ENCODE results near the gene FCRL6. TPM values are rescaled to one million over a fixed set of nuclear protein-coding genes. Genes with fewer than 3 reads are reported as not detected.
A peak's percentile ranks its signal among the peaks of the same experiment; 100 is the strongest.

The FCRL6 gene, protein sequence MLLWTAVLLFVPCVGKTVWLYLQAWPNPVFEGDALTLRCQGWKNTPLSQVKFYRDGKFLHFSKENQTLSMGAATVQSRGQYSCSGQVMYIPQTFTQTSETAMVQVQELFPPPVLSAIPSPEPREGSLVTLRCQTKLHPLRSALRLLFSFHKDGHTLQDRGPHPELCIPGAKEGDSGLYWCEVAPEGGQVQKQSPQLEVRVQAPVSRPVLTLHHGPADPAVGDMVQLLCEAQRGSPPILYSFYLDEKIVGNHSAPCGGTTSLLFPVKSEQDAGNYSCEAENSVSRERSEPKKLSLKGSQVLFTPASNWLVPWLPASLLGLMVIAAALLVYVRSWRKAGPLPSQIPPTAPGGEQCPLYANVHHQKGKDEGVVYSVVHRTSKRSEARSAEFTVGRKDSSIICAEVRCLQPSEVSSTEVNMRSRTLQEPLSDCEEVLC
- total RNA-seq (10 to 100 TPM in 1 of 5 experiments, 1 to 10 TPM in 1, under 1 TPM in 3; 0.27 to 41.4 (median 0.51) TPM), polyA plus RNA-seq (under 1 TPM; 0.15 to 0.43 TPM), total RNA-seq (not detected)

DNA sequence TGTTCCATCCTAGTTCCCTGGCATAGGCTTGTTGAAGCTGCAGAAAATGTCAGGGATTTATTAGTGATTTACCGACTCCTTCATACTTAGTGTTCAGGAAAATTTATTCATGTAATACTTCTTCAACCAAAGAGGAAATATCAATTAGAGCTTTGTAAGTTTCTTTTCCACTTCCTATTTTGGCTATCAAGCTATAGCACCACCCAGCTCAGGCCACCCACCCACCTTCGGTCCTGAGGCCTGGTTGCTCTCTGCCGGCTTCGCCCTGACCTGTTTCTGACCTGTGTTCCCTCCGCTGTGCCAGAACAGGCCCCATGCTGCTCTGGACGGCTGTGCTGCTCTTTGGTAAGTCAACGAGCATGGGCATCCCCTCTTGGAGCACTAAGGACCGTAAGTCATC lies at the start of gene FCRL6:
Gene FCRL6 (plus strand): TSS at position 250 of the 400 bp plus-strand sequence. CDS start 65 bp downstream, at position 315.
- H3K27me3 Mint-ChIP-seq = peaks cover 0 to 76% (median 1%) of the 10 kb centered on the region in 5 donors
- POLR2A ChIA-PET = interaction anchor here (1.4 kb wide), 1 partner anchor 71 kb away, joined by 3 read pairs; no protein-coding TSS in a partner anchor
- H3K4me1 ChIP-seq (ENCODE audit: control insufficient read depth in 2 of 2, insufficient read depth in 2 of 2, low read length in 2 of 2) = peaks cover 8 to 78% of the 10 kb centered on the region in 2 donors
- ATAC-seq = no peak
- peak within 1 kb of the TSS in 2 of 9 donors; percentile 29 to 76 for H3K27ac Mint-ChIP-seq
- no peak within 1 kb of the TSS for H3K27ac ChIP-seq (ENCODE audit: low read depth, low read length)
- H3K9me3 ChIP-seq (ENCODE audit: control insufficient read depth in 2 of 3, low read length in 3 of 3) = no peaks in the 10 kb centered on the region
- CTCF ChIA-PET = interaction anchor here (1.0 to 12.2 kb wide), 3 partner anchors 13 to 204 kb away, joined by 3 to 226 read pairs (median 3); no protein-coding TSS in a partner anchor
- no peak within 1 kb of the TSS for H3K4me3 ChIP-seq (ENCODE audit: low read length)
- DNase-seq = no peak
- no peaks in the 10 kb centered on the region for H3K36me3 ChIP-seq (ENCODE audit: control insufficient read depth in 2 of 3, insufficient read depth in 3 of 3, low read length in 3 of 3)
- peaks cover 13 to 30% (median 16%) of the 10 kb centered on the region in 7 donors for H3K4me1 Mint-ChIP-seq
- H3K36me3 Mint-ChIP-seq = no peaks in the 10 kb centered on the region
- H3K27me3 ChIP-seq (ENCODE audit: control insufficient read depth in 2 of 2, insufficient read depth in 2 of 2, low read length in 2 of 2) = no peaks in the 10 kb centered on the region
- H3K4me3 Mint-ChIP-seq = peak within 1 kb of the TSS in 2 of 10 donors; percentile 56 to 63
- H3K9me3 Mint-ChIP-seq = peaks cover 0 to 3% (median 0%) of the 10 kb centered on the region in 11 donors
- intact Hi-C loops (cut with micrococcal nuclease) = no loop called here

DNA sequence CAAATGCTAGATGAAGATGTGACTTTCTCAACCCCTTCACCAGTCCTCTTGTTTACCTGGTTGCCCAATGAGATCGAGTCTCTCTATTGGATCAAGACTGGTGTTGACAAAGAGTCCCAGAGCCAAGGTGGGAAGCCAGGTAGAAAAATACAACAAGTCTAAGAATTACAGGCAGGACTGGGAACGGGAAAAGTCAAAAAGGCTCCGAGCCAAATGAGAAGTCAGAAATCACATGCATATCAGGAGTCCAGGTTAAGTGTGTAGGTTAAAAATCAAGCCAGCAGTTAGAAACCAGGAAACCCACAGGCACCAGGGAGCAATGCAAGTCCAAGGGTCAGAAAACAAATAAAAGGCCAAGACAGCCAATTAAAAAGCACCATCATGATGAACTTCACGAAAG lies 48.8 kb upstream of the FCRL6 start:
- Mint-ChIP-seq H3K27me3 (peaks cover 0 to 8% (median 5%) of the 10 kb centered on the region in 5 donors), H3K4me1 (peaks cover 0 to 2% (median 0%) of the 10 kb centered on the region in 7 donors), H3K36me3 (no peaks in the 10 kb centered on the region), H3K4me3 (no peak overlapping the region), H3K9me3 (no peaks in the 10 kb centered on the region), H3K27ac (no peak overlapping the region)
- no peak overlapping the region for H3K4me3 ChIP-seq (ENCODE audit: low read length)
- CTCF ChIA-PET = no interaction called here
- no peaks in the 10 kb centered on the region for H3K4me1 ChIP-seq (ENCODE audit: control insufficient read depth in 2 of 2, insufficient read depth in 2 of 2, low read length in 2 of 2)
- no peak overlapping the region for H3K27ac ChIP-seq (ENCODE audit: low read depth, low read length)
- ATAC-seq = no peak
- H3K36me3 ChIP-seq (ENCODE audit: control insufficient read depth in 2 of 3, insufficient read depth in 3 of 3, low read length in 3 of 3) = no peaks in the 10 kb centered on the region
- no peaks in the 10 kb centered on the region for H3K9me3 ChIP-seq (ENCODE audit: control insufficient read depth in 2 of 3, low read length in 3 of 3)
- POLR2A ChIA-PET = no interaction called here
- intact Hi-C loops (cut with micrococcal nuclease) = no loop called here
- DNase-seq = no peak
- no peaks in the 10 kb centered on the region for H3K27me3 ChIP-seq (ENCODE audit: control insufficient read depth in 2 of 2, insufficient read depth in 2 of 2, low read length in 2 of 2)

DNA sequence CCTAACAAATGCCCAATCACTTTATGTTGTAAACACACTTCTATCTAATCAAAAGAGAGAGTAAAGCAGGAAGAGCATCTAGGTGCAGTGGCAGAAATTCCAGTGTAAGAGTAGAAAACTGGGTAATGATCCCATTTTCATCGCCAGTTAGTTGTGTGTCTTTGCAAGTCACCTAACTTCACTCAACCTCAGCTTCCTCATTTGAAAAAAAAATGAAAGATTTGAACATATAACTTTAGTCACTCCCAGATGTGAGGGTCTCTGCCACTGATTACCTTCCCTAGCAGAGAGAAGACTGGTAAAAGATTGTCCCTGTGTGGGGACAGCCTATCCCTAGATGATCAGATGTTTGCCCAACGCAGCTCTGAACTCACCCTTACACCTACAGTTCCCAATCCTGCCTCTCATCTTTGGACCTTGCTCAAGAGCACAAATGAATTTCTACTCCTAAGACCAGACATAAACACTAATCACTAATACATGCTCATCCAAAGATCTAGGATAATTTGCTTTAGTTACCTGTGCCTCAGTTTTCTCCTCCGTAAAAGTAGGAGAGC lies 46.6 kb upstream of the FCRL6 start:
- no peaks in the 10 kb centered on the region for H3K36me3 Mint-ChIP-seq
- no peak overlapping the region for H3K4me3 Mint-ChIP-seq
- Histone ChIP-seq H3K9me3 (ENCODE audit: control insufficient read depth in 2 of 3, low read length in 3 of 3) (no peaks in the 10 kb centered on the region), H3K27ac (ENCODE audit: low read depth, low read length) (no peak overlapping the region), H3K36me3 (ENCODE audit: control insufficient read depth in 2 of 3, insufficient read depth in 3 of 3, low read length in 3 of 3) (no peaks in the 10 kb centered on the region), H3K4me3 (ENCODE audit: low read length) (no peak overlapping the region), H3K4me1 (ENCODE audit: control insufficient read depth in 2 of 2, insufficient read depth in 2 of 2, low read length in 2 of 2) (no peaks in the 10 kb centered on the region), H3K27me3 (ENCODE audit: control insufficient read depth in 2 of 2, insufficient read depth in 2 of 2, low read length in 2 of 2) (no peaks in the 10 kb centered on the region)
- ChIA-PET POLR2A (no interaction called here), CTCF (no interaction called here)
- DNase-seq (no peak), ATAC-seq (no peak)
- H3K27ac Mint-ChIP-seq = no peak overlapping the region
- H3K27me3 Mint-ChIP-seq = peaks cover 0 to 8% (median 5%) of the 10 kb centered on the region in 5 donors
- no peaks in the 10 kb centered on the region for H3K9me3 Mint-ChIP-seq
- H3K4me1 Mint-ChIP-seq = peaks cover 0 to 2% (median 0%) of the 10 kb centered on the region in 7 donors
- intact Hi-C loops (cut with micrococcal nuclease) = no loop called here

DNA sequence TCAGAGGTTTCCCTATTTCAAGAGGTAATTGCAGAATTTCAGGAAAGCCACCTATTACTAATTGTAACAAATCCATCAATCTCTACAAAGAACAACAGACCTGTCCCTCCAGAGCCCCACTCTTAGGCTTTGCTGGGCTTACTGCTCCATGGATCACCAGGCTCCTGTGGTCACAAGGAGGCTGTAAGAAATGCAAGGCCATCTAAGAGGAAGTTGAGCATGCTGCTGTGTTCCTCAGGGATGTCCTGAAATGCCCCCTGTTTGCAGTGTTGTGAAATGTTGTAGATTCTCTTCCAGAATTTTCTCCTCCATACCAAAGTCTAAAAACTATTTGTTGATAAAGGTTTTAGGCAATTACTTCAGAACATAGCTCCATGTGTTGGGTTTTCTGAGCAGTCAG lies 45.8 kb upstream of the FCRL6 start:
- intact Hi-C loops (cut with micrococcal nuclease) = no loop called here

DNA sequence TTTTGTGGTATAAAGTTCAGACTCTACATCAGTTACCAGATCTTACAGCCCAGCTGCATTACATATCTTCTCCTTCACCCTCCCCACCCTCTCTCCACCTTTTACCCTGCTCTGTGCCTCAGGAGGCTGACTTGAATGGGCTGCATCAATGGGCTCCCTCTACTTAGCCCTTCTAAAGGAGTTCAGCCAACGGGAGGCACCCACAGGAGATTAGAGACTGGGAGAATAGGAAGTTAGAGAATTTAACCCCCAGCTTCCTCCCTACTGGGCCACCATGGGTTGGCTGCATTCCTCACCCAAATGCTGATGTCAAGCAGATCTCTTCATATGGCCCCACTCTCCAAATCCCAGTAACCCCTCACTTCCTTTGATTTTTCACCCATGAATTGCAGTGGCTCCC lies 38.5 kb upstream of the FCRL6 start:
- no peaks in the 10 kb centered on the region for H3K36me3 ChIP-seq (ENCODE audit: control insufficient read depth in 2 of 3, insufficient read depth in 3 of 3, low read length in 3 of 3)
- no peak for ATAC-seq
- H3K4me3 Mint-ChIP-seq = no peak overlapping the region
- H3K27ac Mint-ChIP-seq = no peak overlapping the region
- H3K4me1 Mint-ChIP-seq = no peaks in the 10 kb centered on the region
- peaks cover 0 to 3% (median 0%) of the 10 kb centered on the region in 11 donors for H3K9me3 Mint-ChIP-seq
- H3K9me3 ChIP-seq (ENCODE audit: control insufficient read depth in 2 of 3, low read length in 3 of 3) = no peaks in the 10 kb centered on the region
- peaks cover 0 to 28% (median 14%) of the 10 kb centered on the region in 5 donors for H3K27me3 Mint-ChIP-seq
- no peak for DNase-seq
- intact Hi-C loops (cut with micrococcal nuclease) = no loop called here
- no peak overlapping the region for H3K4me3 ChIP-seq (ENCODE audit: low read length)
- no peaks in the 10 kb centered on the region for H3K27me3 ChIP-seq (ENCODE audit: control insufficient read depth in 2 of 2, insufficient read depth in 2 of 2, low read length in 2 of 2)
- H3K4me1 ChIP-seq (ENCODE audit: control insufficient read depth in 2 of 2, insufficient read depth in 2 of 2, low read length in 2 of 2) = no peaks in the 10 kb centered on the region
- POLR2A ChIA-PET = no interaction called here
- no peaks in the 10 kb centered on the region for H3K36me3 Mint-ChIP-seq
- H3K27ac ChIP-seq (ENCODE audit: low read depth, low read length) = no peak overlapping the region
- CTCF ChIA-PET = interaction anchor here (0.6 kb wide), 1 partner anchor 34 kb away, joined by 3 read pairs; no protein-coding TSS in a partner anchor

More for the DNA sequence above, 45.8 kb upstream of the FCRL6 start:
- Histone ChIP-seq H3K27me3 (ENCODE audit: control insufficient read depth in 2 of 2, insufficient read depth in 2 of 2, low read length in 2 of 2) (no peaks in the 10 kb centered on the region), H3K4me3 (ENCODE audit: low read length) (no peak overlapping the region), H3K27ac (ENCODE audit: low read depth, low read length) (no peak overlapping the region), H3K36me3 (ENCODE audit: control insufficient read depth in 2 of 3, insufficient read depth in 3 of 3, low read length in 3 of 3) (no peaks in the 10 kb centered on the region), H3K4me1 (ENCODE audit: control insufficient read depth in 2 of 2, insufficient read depth in 2 of 2, low read length in 2 of 2) (no peaks in the 10 kb centered on the region), H3K9me3 (ENCODE audit: control insufficient read depth in 2 of 3, low read length in 3 of 3) (no peaks in the 10 kb centered on the region)
- peaks cover 0 to 3% (median 0%) of the 10 kb centered on the region in 11 donors for H3K9me3 Mint-ChIP-seq
- DNase-seq = no peak
- H3K27ac Mint-ChIP-seq = no peak overlapping the region
- peaks cover 0 to 10% (median 4%) of the 10 kb centered on the region in 5 donors for H3K27me3 Mint-ChIP-seq
- ChIA-PET POLR2A (no interaction called here), CTCF (no interaction called here)
- no peak for ATAC-seq
- H3K4me1 Mint-ChIP-seq = peaks cover 0 to 2% (median 0%) of the 10 kb centered on the region in 7 donors
- no peak overlapping the region for H3K4me3 Mint-ChIP-seq
- H3K36me3 Mint-ChIP-seq = no peaks in the 10 kb centered on the region

DNA sequence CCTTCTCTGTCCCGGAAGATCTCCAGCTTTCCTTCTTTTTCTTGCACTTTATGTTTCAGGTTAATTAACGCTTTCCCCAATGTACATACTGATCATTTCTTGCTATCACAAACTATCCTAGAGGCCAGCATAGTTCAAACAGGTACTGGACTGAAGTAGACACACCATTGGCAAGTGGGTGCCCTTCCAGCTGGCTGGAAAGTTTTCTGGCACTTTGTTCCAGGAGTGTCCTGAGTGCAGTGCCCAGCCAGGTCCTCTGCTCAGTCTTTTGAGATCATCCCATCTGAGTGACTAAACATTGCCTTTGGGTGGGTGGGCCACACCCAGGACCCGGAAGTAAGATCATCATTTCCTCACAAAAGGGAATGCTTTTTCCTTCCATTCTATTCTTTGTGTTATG lies 36.4 kb upstream of the FCRL6 start:
- H3K9me3 Mint-ChIP-seq = peaks cover 0 to 3% (median 0%) of the 10 kb centered on the region in 11 donors
- POLR2A ChIA-PET = no interaction called here
- H3K27me3 ChIP-seq (ENCODE audit: control insufficient read depth in 2 of 2, insufficient read depth in 2 of 2, low read length in 2 of 2) = no peaks in the 10 kb centered on the region
- no peaks in the 10 kb centered on the region for H3K9me3 ChIP-seq (ENCODE audit: control insufficient read depth in 2 of 3, low read length in 3 of 3)
- intact Hi-C loops (cut with micrococcal nuclease) = no loop called here
- H3K4me3 Mint-ChIP-seq = no peak overlapping the region
- ATAC-seq (no peak), DNase-seq (no peak)
- no peaks in the 10 kb centered on the region for H3K4me1 ChIP-seq (ENCODE audit: control insufficient read depth in 2 of 2, insufficient read depth in 2 of 2, low read length in 2 of 2)
- H3K27ac ChIP-seq (ENCODE audit: low read depth, low read length) = no peak overlapping the region
- H3K4me1 Mint-ChIP-seq = no peaks in the 10 kb centered on the region
- peaks cover 0 to 31% (median 14%) of the 10 kb centered on the region in 5 donors for H3K27me3 Mint-ChIP-seq
- no peaks in the 10 kb centered on the region for H3K36me3 Mint-ChIP-seq
- no peak overlapping the region for H3K27ac Mint-ChIP-seq
- CTCF ChIA-PET = no interaction called here
- H3K36me3 ChIP-seq (ENCODE audit: control insufficient read depth in 2 of 3, insufficient read depth in 3 of 3, low read length in 3 of 3) = no peaks in the 10 kb centered on the region
- H3K4me3 ChIP-seq (ENCODE audit: low read length) = no peak overlapping the region

All from naive thymus-derived CD4-positive, alpha-beta T cell (primary cell).